C4-2B (cell line): ENCODE measurements around the gene F13A1.

Experiments
- ZFX ChIP-seq: fragments of 450-650 bp; IDR thresholded peaks from 2 replicates; pipeline ENCODE4 v1.6.1; 2017
- TF ChIP-seq, protein P1 (sequence below): fragments of 450-650 bp; conservative IDR thresholded peaks from 2 replicates; pipeline ENCODE4 v1.5.1; 2017; ENCODE audit warnings: mild to moderate bottlenecking

- TF ChIP-seq, protein P1, sequence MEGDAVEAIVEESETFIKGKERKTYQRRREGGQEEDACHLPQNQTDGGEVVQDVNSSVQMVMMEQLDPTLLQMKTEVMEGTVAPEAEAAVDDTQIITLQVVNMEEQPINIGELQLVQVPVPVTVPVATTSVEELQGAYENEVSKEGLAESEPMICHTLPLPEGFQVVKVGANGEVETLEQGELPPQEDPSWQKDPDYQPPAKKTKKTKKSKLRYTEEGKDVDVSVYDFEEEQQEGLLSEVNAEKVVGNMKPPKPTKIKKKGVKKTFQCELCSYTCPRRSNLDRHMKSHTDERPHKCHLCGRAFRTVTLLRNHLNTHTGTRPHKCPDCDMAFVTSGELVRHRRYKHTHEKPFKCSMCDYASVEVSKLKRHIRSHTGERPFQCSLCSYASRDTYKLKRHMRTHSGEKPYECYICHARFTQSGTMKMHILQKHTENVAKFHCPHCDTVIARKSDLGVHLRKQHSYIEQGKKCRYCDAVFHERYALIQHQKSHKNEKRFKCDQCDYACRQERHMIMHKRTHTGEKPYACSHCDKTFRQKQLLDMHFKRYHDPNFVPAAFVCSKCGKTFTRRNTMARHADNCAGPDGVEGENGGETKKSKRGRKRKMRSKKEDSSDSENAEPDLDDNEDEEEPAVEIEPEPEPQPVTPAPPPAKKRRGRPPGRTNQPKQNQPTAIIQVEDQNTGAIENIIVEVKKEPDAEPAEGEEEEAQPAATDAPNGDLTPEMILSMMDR: no peak
- TF ChIP-seq ZFX: no peak
Observed at GRCh38 chr6:6177754-6178153, 142.7 kb downstream of the F13A1 start.
